Endothelial cell of umbilical vein (primary cell): ENCODE results near the gene TBPL1. TPM values are rescaled to one million over a fixed set of nuclear protein-coding genes. Genes with fewer than 3 reads are reported as not detected.

Experiments
- BruUV-seq: library from RNA; stranded (reverse); fragments of 400-500 nt; replicated peaks from 2 replicates; lab custom pipeline; 2021; lab: Mats Ljungman, UMichigan
- CTCF ChIA-PET: fragments of 300-600, 350-600 bp; sonication (Branson Sonifier 250); formaldehyde crosslinking; loops from one replicate; lab custom pipeline; 2021; ENCODE audit warnings: antibody characterized with exemption, inconsistent platforms; lab: Charles Lee
- POLR2A ChIA-PET: fragments of 300-600, 350-600 bp; sonication (Branson Sonifier 250); formaldehyde crosslinking; loops from one replicate; lab custom pipeline; 2021; ENCODE audit warnings: antibody characterized with exemption, inconsistent platforms; lab: Charles Lee
- DNase-seq: peaks from one replicate; pipeline ENCODE4 v3.0.0-alpha.2; 2011; ENCODE audit warnings: low read depth, low spot score
- FAIRE-seq: peaks from 2 replicates; lab custom pipeline; 2011; peaks lifted over from hg19 to GRCh38; lab: Jason Lieb, UNC
- H2AFZ ChIP-seq: 2 replicates; pipeline ENCODE4 v1.6.0; 2012; ENCODE audit warnings: low read depth, low read length, control low read depth, inconsistent platforms
- H3K27ac ChIP-seq: 2 replicates; pipeline ENCODE4 v1.5.1; 2011; ENCODE audit warnings: low read depth, mild to moderate bottlenecking, control low read depth, low read length, moderate library complexity; ENCODE audit not compliant: insufficient read depth
- H3K27me3 ChIP-seq, 2 experiments: 2 replicates each; pipeline versions ENCODE4 v1.6.0 to v1.6.1; 2011; ENCODE audit warnings: low read length in 2 of 2, mixed read lengths in 1 of 2; ENCODE audit not compliant: control insufficient read depth in 2 of 2, insufficient read depth in 2 of 2
- H3K36me3 ChIP-seq, 2 experiments: 2 replicates in 1 of 2; 3 replicates in 1 of 2; pipeline ENCODE4 v1.5.1; 2011; ENCODE audit warnings: low read length in 2 of 2, mild to moderate bottlenecking in 1 of 2, moderate library complexity in 1 of 2; ENCODE audit not compliant: control insufficient read depth in 2 of 2, insufficient read depth in 2 of 2; ENCODE audit errors: extremely low read depth in 1 of 2
- H3K4me1 ChIP-seq: 3 replicates; pipeline ENCODE4 v1.5.1; 2011; ENCODE audit warnings: mild to moderate bottlenecking, low read length; ENCODE audit not compliant: control insufficient read depth, insufficient read depth; ENCODE audit errors: extremely low read depth
- H3K4me2 ChIP-seq: 2 replicates; pipeline ENCODE4 v1.6.1; 2011; ENCODE audit warnings: low read length, control low read depth, mixed read lengths; ENCODE audit not compliant: insufficient read depth
- H3K4me3 ChIP-seq, 3 experiments: fragments of 200-600 bp in 1 of 3; sonication (generic), shearing (Covaris generic) in 1 of 3; replicated peaks in 1 of 3; 2 replicates each; pipeline ENCODE4 v1.5.1; 2011 to 2016; ENCODE audit warnings: control low read depth in 3 of 3, low read length in 3 of 3, mild to moderate bottlenecking in 2 of 3, inconsistent platforms in 1 of 3, low read depth in 1 of 3, moderate library complexity in 1 of 3; ENCODE audit not compliant: insufficient read depth in 1 of 3
- H3K79me2 ChIP-seq: 2 replicates; pipeline ENCODE4 v1.6.0; 2012; ENCODE audit warnings: low read length, inconsistent platforms; ENCODE audit not compliant: control insufficient read depth, insufficient read depth
- H3K9ac ChIP-seq: replicated peaks from 2 replicates; pipeline ENCODE3; 2011; ENCODE audit warnings: low read length, control low read depth; ENCODE audit not compliant: insufficient read depth; ENCODE audit errors: extremely low read depth
- H3K9me1 ChIP-seq: replicated peaks from 3 replicates; pipeline ENCODE4 v1.6.0; 2011; ENCODE audit warnings: mild to moderate bottlenecking, low read length; ENCODE audit not compliant: control insufficient read depth, insufficient read depth; ENCODE audit errors: extremely low read depth
- H3K9me3 ChIP-seq: replicated peaks from 2 replicates; pipeline ENCODE4 v1.5.1; 2012; ENCODE audit warnings: low read length, inconsistent platforms; ENCODE audit not compliant: control insufficient read depth, insufficient read depth
- H4K20me1 ChIP-seq: replicated peaks from 2 replicates; pipeline ENCODE3; 2011; ENCODE audit warnings: mild to moderate bottlenecking, low read length; ENCODE audit not compliant: control insufficient read depth, insufficient read depth; ENCODE audit errors: extremely low read depth
- EZH2 ChIP-seq: IDR thresholded peaks from 2 replicates; pipeline ENCODE4 v1.6.1; 2012; ENCODE audit warnings: borderline replicate concordance, low read depth, mild to moderate bottlenecking, moderate library complexity, low read length, inconsistent platforms; ENCODE audit not compliant: severe bottlenecking
- GATA2 ChIP-seq: IDR thresholded peaks from 2 replicates; pipeline ENCODE4 v1.7.0; 2011; ENCODE audit warnings: low read depth, mild to moderate bottlenecking, moderate library complexity, mixed read lengths, low read length; ENCODE audit not compliant: insufficient read length, insufficient read depth
- JUN ChIP-seq: IDR thresholded peaks from 2 replicates; pipeline ENCODE4 v1.6.1; 2011; ENCODE audit warnings: borderline replicate concordance, low read depth; ENCODE audit not compliant: insufficient read length, insufficient read depth
- POLR2A ChIP-seq: IDR thresholded peaks from 2 replicates; pipeline ENCODE4 v1.6.1; 2012; ENCODE audit warnings: low read depth, mild to moderate bottlenecking, control low read depth, low read length
- POLR2AphosphoS5 ChIP-seq: IDR thresholded peaks from 2 replicates; pipeline ENCODE4 v1.6.1; 2012; ENCODE audit warnings: low read depth, mild to moderate bottlenecking, control low read depth, low read length, moderate library complexity; ENCODE audit not compliant: insufficient read depth
- dilution Hi-C: fragments of 300-500 bp; cut with MboI; formaldehyde crosslinking; loops from one replicate; pipeline ENCODE4 v1.15.0; 2019; ENCODE audit warnings: low sequenced_read_pairs; ENCODE audit not compliant: extremely low pct_ligation_motif_present
- intact Hi-C: fragments of 100-400 bp; cut with micrococcal nuclease; formaldehyde crosslinking; loops from one replicate; pipeline ENCODE4 v1.10.0; 2022
- polyA plus RNA-seq, 4 experiments: library from polyadenylated mRNA; depleted of rRNA in 3 of 4; stranded (reverse) in 3 of 4; unstranded in 1 of 4; fragments of >200 nt; gene quantifications; 2 replicates each; pipeline versions ENCODE4 v1.2.1 to v1.2.3, GENCODE V29; 2011 to 2012; ENCODE audit warnings: missing spikeins in 1 of 4
- total RNA-seq: library from RNA; stranded (reverse); gene quantifications from 2 replicates; pipeline ENCODE4 v1.2.3, GENCODE V29; 2021

The TBPL1 gene
- total and polyA plus RNA-seq, 2 donors (not counting 3 experiments of a cell fraction or from before 2014, with no cell fraction given) = 19.6 to 31.2 TPM

DNA sequence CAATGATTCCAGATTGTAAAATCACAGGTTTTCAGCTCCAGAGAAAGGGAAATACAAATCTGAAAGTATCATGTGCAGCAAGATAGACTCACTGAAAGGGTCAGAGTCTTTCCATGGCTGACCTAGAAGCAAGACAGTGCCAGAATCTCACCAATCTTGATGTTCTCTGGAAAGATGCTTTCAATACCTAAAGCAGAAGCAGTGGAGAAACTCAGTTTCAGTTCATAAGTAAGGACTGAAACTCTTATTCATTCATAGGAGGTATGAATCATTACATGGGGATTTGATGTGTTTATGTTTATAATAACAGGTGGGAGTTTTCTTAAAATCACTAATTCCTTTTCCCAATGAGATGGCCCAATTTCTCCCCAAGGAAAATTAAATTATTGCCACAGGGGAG is 56.9 kb downstream of the TBPL1 start:
- Histone ChIP-seq H3K4me2 (no peak overlapping the region), H3K9me3 (no peaks in the 10 kb centered on the region), H3K4me3 (no peak overlapping the region), H4K20me1 (no peaks in the 10 kb centered on the region), H3K4me1 (no peaks in the 10 kb centered on the region), H3K36me3 (no peaks in the 10 kb centered on the region), H3K9me1 (no peaks in the 10 kb centered on the region), H3K27ac (no peak overlapping the region), H3K9ac (no peak overlapping the region), H2AFZ (no peak overlapping the region), H3K79me2 (no peaks in the 10 kb centered on the region), H3K27me3 (peaks cover 5 to 7% of the 10 kb centered on the region in 2 experiments)
- no peak for FAIRE-seq
- DNase-seq = no peak
- dilution Hi-C loops (no loop called here), intact Hi-C loops (no loop called here)
- no peak for TF ChIP-seq JUN
- TF ChIP-seq EZH2 = no peak
- no peak for TF ChIP-seq GATA2
- ChIA-PET CTCF (no interaction called here), POLR2A (no interaction called here)
- BruUV-seq = no TSS peak

DNA sequence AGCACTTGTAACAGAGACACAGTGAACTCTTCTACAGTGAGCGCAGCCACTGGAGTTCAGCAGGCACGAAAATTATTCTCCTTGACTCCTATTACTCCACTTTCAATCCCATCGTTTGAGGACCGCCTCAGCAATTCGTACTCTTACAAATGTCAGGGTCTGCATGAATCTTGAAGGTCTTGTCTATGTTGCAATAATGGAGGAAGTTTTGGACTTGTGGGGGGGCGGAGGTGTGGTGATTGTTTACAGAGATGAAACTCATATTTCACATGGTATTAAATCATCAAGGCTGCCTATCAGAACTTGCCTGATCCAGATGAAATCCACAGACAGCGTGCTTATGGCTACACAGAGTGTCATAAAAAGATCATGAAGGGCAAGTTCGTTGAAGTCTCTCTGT is 57.4 kb downstream of the TBPL1 start:
- dilution Hi-C loops = no loop called here
- Histone ChIP-seq H3K9me1 (no peaks in the 10 kb centered on the region), H3K36me3 (no peaks in the 10 kb centered on the region), H3K9ac (no peak overlapping the region), H3K9me3 (no peaks in the 10 kb centered on the region), H3K79me2 (no peaks in the 10 kb centered on the region), H3K4me1 (no peaks in the 10 kb centered on the region), H2AFZ (no peak overlapping the region), H3K4me3 (no peak overlapping the region), H3K27ac (no peak overlapping the region), H3K27me3 (peaks cover 5 to 7% of the 10 kb centered on the region in 2 experiments), H4K20me1 (no peaks in the 10 kb centered on the region), H3K4me2 (no peak overlapping the region)
- CTCF ChIA-PET = interaction anchor here (1.2 kb wide), 1 partner anchor 8 kb away, joined by 3 read pairs; no protein-coding TSS in a partner anchor
- TF ChIP-seq POLR2AphosphoS5 = no peak
- TF ChIP-seq GATA2 = no peak
- TF ChIP-seq JUN = no peak
- TF ChIP-seq POLR2A = no peak
- BruUV-seq = no TSS peak
- DNase-seq (no peak), FAIRE-seq (no peak)
- POLR2A ChIA-PET = no interaction called here
- intact Hi-C loops = no loop called here
